Activated CD4-positive, alpha-beta T cell treated with anti-CD3 and anti-CD28 coated beads for 36 hours (primary cell): ENCODE results near the gene ERN1. TPM values are rescaled to one million over a fixed set of nuclear protein-coding genes. Genes with fewer than 3 reads are reported as not detected.
"Not testable (repeated sequence)": the region's sequence is repeated elsewhere in the genome, so short reads cannot be mapped to it uniquely, and the experiment has no call there.

Experiments
- ATAC-seq: fragments of 200-7000 bp; cut with Tn5 transposase; one replicate; pipeline ENCODE4 v1.10.0; 2021; ENCODE audit warnings: mild to moderate bottlenecking, moderate library complexity
- CTCF ChIA-PET: fragments of 350-600 bp; sonication (Branson Sonifier 250); formaldehyde crosslinking; loops from one replicate; lab custom pipeline; 2021; ENCODE audit warnings: antibody characterized with exemption; lab: Charles Lee
- POLR2A ChIA-PET: fragments of 350-600 bp; sonication (Branson Sonifier 250); formaldehyde crosslinking; loops from one replicate; lab custom pipeline; 2021; ENCODE audit warnings: antibody characterized with exemption, inconsistent platforms; lab: Charles Lee
- DNase-seq: peaks from one replicate; pipeline ENCODE4 v3.0.0-alpha.2; 2020
- H3K27ac Mint-ChIP-seq: one replicate; pipeline ENCODE4 v1.8.0; 2021; ENCODE audit warnings: mixed read lengths
- H3K27me3 Mint-ChIP-seq: one replicate; pipeline ENCODE4 v1.8.0; 2021; ENCODE audit warnings: mixed read lengths
- H3K36me3 Mint-ChIP-seq: one replicate; pipeline ENCODE4 v1.8.0; 2021; ENCODE audit warnings: low read depth, mixed read lengths
- H3K4me1 Mint-ChIP-seq: one replicate; pipeline ENCODE4 v1.8.0; 2021; ENCODE audit warnings: mixed read lengths
- H3K4me3 Mint-ChIP-seq: one replicate; pipeline ENCODE4 v1.8.0; 2021; ENCODE audit warnings: mild to moderate bottlenecking, moderate library complexity, mixed read lengths
- H3K9me3 Mint-ChIP-seq: one replicate; pipeline ENCODE4 v1.8.0; 2021; ENCODE audit warnings: low read depth, mixed read lengths
- intact Hi-C, 2 experiments: fragments of 100-400 bp; cut with DNase I in 1 of 2; cut with micrococcal nuclease in 1 of 2; formaldehyde crosslinking; loops; one replicate each; pipeline versions ENCODE4 v1.14.2 to v1.15.1; 2022 to 2024; cut with DNase I, micrococcal nuclease
- total RNA-seq, 2 experiments: library from RNA; stranded (reverse); gene quantifications; one replicate each; pipeline ENCODE4 v1.2.3, GENCODE V29; 2021

Gene ERN1
- total RNA-seq, 2 experiments from 2014 or later, result 23.7 to 26.8 TPM

DNA sequence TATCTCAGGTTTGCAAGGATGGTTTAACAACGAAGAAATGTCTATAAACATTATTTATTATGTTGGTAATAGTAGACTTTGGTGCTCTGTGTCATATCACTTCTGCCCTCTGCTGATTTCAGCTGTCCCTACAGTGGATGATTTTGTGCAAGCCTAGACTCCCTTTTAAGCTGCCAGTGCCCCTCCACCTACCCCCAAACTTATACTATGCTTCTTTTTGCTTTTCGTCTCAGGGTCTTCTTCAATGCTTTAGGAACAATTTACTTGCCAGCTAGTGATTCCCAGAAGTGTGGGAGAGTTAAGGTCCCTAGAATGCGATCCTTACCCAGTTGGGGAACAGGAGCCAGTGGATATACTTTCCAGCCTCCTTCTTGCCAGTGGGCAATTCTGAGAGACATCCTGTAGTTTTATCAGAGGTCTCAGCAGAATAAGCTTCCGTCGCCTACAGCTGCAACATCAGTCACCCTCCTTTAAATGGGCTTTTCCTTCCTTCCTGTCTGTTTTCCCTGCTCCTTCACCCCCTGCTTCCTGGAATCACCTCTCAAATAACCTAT is 113.6 kb downstream of the ERN1 start:
- DNase-seq (no peak), ATAC-seq (no peak)
- no peaks in the 10 kb centered on the region for H3K27me3 Mint-ChIP-seq
- intact Hi-C loops, result no loop called here
- H3K27ac Mint-ChIP-seq, result peak overlapping the region; percentile 95
- peaks cover 66% of the 10 kb centered on the region for H3K4me1 Mint-ChIP-seq
- peak overlapping the region; percentile 84 for H3K4me3 Mint-ChIP-seq
- H3K36me3 Mint-ChIP-seq, result peaks cover 18% of the 10 kb centered on the region
- CTCF ChIA-PET, result interaction anchor here (0.5 to 5.5 kb wide), 20 partner anchors 10 to 223 kb away, joined by 3 to 97 read pairs (median 3); partner anchors contain the start of gene ERN1
- H3K9me3 Mint-ChIP-seq, result no peaks in the 10 kb centered on the region
- POLR2A ChIA-PET, result no interaction called here

DNA sequence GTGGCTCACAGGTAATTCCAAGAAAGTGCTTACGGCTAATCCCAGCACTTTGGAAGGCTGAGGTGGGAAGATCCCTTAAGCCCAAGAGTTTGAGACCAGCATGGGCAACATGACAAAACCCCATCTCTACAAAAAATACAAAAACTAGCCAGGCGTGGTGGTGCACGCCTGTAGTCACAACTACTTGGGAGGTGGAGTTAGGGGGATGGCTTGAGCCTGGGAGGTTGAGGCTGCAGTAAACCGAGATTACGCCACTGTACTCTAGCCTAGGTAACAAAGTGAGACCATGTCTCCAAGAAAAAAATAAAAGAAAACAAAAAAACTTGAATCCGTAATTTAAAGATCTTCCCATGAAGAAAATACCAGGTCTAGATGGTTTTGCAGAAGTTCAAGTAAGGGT is 114.5 kb downstream of the ERN1 start:
- H3K4me3 Mint-ChIP-seq, result peak overlapping the region; percentile 49
- peaks cover 23% of the 10 kb centered on the region for H3K36me3 Mint-ChIP-seq
- ChIA-PET POLR2A (no interaction called here), CTCF (no interaction called here)
- H3K9me3 Mint-ChIP-seq, result no peaks in the 10 kb centered on the region
- DNase-seq (no peak), ATAC-seq (no peak)
- intact Hi-C loops, result loop anchor here in 1 of 2 experiments (1.0 kb wide), 1 partner anchor 17 kb away; the partner anchor contains the start of gene PRR29
- peaks cover 67% of the 10 kb centered on the region for H3K4me1 Mint-ChIP-seq
- peak overlapping the region; percentile 95 for H3K27ac Mint-ChIP-seq
- no peaks in the 10 kb centered on the region for H3K27me3 Mint-ChIP-seq

DNA sequence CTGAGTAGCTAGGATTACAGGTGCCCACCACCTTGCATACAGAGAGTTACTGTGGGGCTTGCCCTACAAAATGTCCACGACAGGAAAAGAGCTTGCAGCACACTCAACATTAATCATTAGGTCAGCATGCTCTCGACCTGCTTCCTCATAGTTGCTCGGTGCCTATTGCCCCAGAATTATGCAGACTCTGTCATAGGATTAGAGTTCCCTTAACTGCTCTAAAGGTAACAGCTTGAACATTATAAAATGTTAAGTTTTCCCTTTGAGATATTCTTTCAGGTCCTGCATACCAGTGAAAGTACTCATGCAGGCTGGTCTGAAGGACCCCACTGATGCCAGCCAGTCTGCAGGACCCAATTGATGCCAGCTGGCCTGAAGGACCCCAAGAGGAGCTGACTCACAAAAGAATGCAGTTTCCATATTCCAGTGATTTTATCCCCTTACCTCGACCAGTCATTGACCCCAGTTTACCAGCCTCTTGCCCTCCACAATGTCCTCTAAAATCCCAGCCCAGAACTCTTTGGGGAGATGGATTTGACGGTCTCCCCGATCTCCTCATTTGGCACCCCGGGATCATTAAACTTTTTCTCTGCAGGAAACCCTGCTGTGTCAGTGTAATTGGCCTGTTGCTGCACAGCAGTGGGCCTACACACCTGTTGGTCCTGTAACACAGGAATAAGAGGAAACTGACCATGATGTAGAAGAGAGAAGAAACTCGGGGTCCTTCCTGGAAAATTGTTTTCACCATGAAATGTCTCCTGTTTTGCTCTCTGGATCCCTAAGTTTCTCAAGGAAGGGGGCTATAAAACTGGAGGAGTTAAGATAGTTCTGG is 120.2 kb downstream of the ERN1 start:
- ChIA-PET POLR2A (no interaction called here), CTCF (interaction anchor here (0.6 to 2.4 kb wide), 3 partner anchors 16 to 269 kb away, joined by 3 to 12 read pairs (median 3); no protein-coding TSS in a partner anchor)
- no peak overlapping the region for H3K4me3 Mint-ChIP-seq
- no peak for DNase-seq
- ATAC-seq, result no peak
- H3K9me3 Mint-ChIP-seq, result no peaks in the 10 kb centered on the region
- H3K27me3 Mint-ChIP-seq, result no peaks in the 10 kb centered on the region
- H3K4me1 Mint-ChIP-seq, result peaks cover 70% of the 10 kb centered on the region
- intact Hi-C loops, result no loop called here
- peak overlapping the region; percentile 70 for H3K27ac Mint-ChIP-seq
- H3K36me3 Mint-ChIP-seq, result peaks cover 23% of the 10 kb centered on the region

DNA sequence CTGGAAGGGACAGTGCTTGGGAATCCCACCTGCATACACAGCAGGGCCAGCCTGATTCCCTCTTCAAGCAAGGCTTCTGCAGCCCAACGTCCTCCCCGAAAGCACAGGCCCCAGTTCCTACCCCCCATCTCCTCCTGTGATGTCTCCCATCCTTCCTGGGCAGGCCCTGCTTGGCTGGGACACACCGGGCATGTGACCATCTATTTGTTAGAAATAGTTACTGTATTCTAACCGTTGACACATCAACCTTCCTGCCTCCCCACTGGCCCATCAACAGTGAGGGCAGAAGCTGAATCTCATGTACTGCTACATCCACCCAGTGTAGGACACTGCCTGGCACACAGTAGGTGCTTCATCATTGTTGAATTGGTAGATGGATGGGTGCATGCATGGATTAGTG is 121.1 kb downstream of the ERN1 start:
- POLR2A ChIA-PET, result interaction anchor here (0.6 kb wide), 1 partner anchor 11 kb away, joined by 5 read pairs; the partner anchor contains the start of gene PRR29
- Mint-ChIP-seq H3K36me3 (peaks cover 23% of the 10 kb centered on the region), H3K27ac (peak overlapping the region; percentile 70), H3K27me3 (no peaks in the 10 kb centered on the region), H3K9me3 (no peaks in the 10 kb centered on the region), H3K4me1 (peaks cover 61% of the 10 kb centered on the region), H3K4me3 (no peak overlapping the region)
- CTCF ChIA-PET, result interaction anchor here (2.4 kb wide), 1 partner anchor 17 kb away, joined by 12 read pairs; no protein-coding TSS in a partner anchor
- DNase-seq (peak; percentile 3), ATAC-seq (no peak)
- intact Hi-C loops, result no loop called here

- ChIA-PET CTCF (interaction anchor here (2.4 kb wide), 1 partner anchor 17 kb away, joined by 12 read pairs; no protein-coding TSS in a partner anchor), POLR2A (no interaction called here)
- no peaks in the 10 kb centered on the region for H3K9me3 Mint-ChIP-seq
- DNase-seq (peak; percentile 0), ATAC-seq (no peak)
- H3K27ac Mint-ChIP-seq, result peak overlapping the region; percentile 51
- H3K27me3 Mint-ChIP-seq, result no peaks in the 10 kb centered on the region
- no peak overlapping the region for H3K4me3 Mint-ChIP-seq
- H3K4me1 Mint-ChIP-seq, result peaks cover 58% of the 10 kb centered on the region
- intact Hi-C loops, result no loop called here
- peaks cover 26% of the 10 kb centered on the region for H3K36me3 Mint-ChIP-seq
Observed at GRCh38 chr17:64008346-64008745, 121.6 kb downstream of the ERN1 start.

DNA sequence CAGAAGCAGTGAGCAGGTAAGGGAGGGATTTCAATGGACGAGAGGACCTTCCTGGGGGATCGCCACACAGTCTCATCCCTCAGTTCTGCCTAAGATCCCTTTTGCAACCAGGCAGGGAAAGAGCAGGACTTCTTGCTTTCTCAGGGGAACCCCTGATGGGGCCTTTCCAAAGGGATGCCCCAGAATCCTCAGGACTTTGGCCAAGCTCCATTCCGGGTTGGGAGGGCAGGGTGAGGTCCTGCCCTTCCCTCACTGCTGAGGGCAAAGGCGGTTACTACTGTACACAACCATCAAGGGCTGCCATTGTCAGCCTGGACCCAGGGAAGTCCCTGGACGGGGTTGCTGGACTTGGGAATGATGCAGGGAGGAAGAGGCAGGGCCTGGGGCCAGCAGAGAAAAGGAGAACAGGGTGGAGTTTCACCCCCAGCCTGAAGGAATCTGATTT is 122.1 kb downstream of the ERN1 start:
- peaks cover 54% of the 10 kb centered on the region for H3K4me1 Mint-ChIP-seq
- POLR2A ChIA-PET, result no interaction called here
- DNase-seq, result no peak
- no peak overlapping the region for H3K4me3 Mint-ChIP-seq
- H3K27ac Mint-ChIP-seq, result peak overlapping the region; percentile 55
- peaks cover 26% of the 10 kb centered on the region for H3K36me3 Mint-ChIP-seq
- intact Hi-C loops, result no loop called here
- CTCF ChIA-PET, result no interaction called here
- ATAC-seq, result no peak
- H3K9me3 Mint-ChIP-seq, result no peaks in the 10 kb centered on the region
- H3K27me3 Mint-ChIP-seq, result no peaks in the 10 kb centered on the region

- Mint-ChIP-seq H3K4me1 (peaks cover 50% of the 10 kb centered on the region), H3K36me3 (peaks cover 25% of the 10 kb centered on the region), H3K27ac (peak overlapping the region; percentile 55)
- intact Hi-C loops, ATAC-seq, DNase-seq, H3K9me3 Mint-ChIP-seq, H3K27me3 Mint-ChIP-seq, H3K4me3 Mint-ChIP-seq: not testable (repeated sequence)
- CTCF ChIA-PET, result interaction anchor here (0.5 to 2.5 kb wide), 5 partner anchors 9 to 23 kb away, joined by 3 to 13 read pairs (median 4); partner anchors contain the start of gene ICAM2
- POLR2A ChIA-PET, result interaction anchor here (0.6 kb wide), 1 partner anchor 10 kb away, joined by 4 read pairs; no protein-coding TSS in a partner anchor
Observed at GRCh38 chr17:64007089-64007837, 122.7 kb downstream of the ERN1 start.

DNA sequence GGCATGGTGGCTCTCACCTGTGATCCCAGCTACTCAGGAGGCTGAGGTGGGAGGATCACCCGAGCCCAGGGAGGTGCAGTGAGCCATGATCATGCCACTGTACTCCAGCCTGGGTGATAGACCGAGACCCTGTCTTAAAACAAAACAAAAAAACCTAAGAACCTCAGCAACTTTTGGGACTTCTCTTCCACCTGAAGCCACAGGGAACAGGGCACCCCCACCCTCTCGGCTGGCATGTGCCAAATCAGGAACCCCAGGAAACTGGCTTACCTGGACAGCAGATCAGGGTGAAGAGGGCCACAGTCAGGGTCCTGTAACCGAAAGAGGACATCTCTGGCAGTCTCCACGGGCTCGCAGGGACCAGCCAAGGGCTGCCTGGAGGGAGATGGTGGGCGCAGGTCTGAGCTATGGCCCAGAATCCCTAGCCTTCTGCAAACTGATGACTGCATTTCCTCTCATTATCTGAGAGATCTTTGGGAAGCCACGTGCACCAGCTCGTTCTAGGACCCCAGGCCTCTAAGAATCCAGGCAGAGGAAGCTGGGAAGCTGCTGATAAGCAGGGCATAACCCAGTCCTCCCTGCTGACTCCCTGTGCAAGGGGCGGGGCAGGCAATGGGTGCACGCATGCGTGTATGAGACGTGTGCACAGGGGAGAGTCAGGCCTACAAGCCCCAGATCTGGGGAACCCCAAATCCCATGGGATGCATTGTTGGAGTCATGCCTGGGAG is 123.4 kb downstream of the ERN1 start:
- POLR2A ChIA-PET, result interaction anchor here (0.6 kb wide), 1 partner anchor 11 kb away, joined by 4 read pairs; no protein-coding TSS in a partner anchor
- Mint-ChIP-seq H3K4me1 (peaks cover 44% of the 10 kb centered on the region), H3K9me3 (no peaks in the 10 kb centered on the region), H3K27me3 (no peaks in the 10 kb centered on the region), H3K27ac (peak overlapping the region; percentile 31), H3K4me3 (no peak overlapping the region), H3K36me3 (peaks cover 20% of the 10 kb centered on the region)
- CTCF ChIA-PET, result interaction anchor here (1.2 to 2.5 kb wide), 3 partner anchors 10 to 22 kb away, joined by 4 to 13 read pairs (median 11); partner anchors contain the start of gene ICAM2
- ATAC-seq, result no peak
- intact Hi-C loops, result no loop called here
- no peak for DNase-seq

- Mint-ChIP-seq H3K36me3 (peaks cover 15% of the 10 kb centered on the region), H3K4me3 (no peak overlapping the region), H3K27ac (peak overlapping the region; percentile 12), H3K27me3 (no peaks in the 10 kb centered on the region), H3K9me3 (no peaks in the 10 kb centered on the region), H3K4me1 (peaks cover 37% of the 10 kb centered on the region)
- DNase-seq (peak; percentile 2), ATAC-seq (no peak)
- ChIA-PET POLR2A (interaction anchor here (0.6 kb wide), 1 partner anchor 15 kb away, joined by 11 read pairs; the partner anchor contains the start of gene ICAM2), CTCF (interaction anchor here (1.0 to 2.5 kb wide), 4 partner anchors 11 to 277 kb away, joined by 3 to 13 read pairs (median 8); no protein-coding TSS in a partner anchor)
- intact Hi-C loops, result no loop called here
Observed at GRCh38 chr17:64005734-64006167, 124.2 kb downstream of the ERN1 start.
